NK-92 (cell line): ENCODE data around the gene COL13A1.

Source experiments
- DNase-seq: peaks from one replicate; lab custom pipeline; 2025; ENCODE audit not compliant: unreplicated experiment; lab: John Stamatoyannopoulos, UW

Gene COL13A1

GRCh38 chr10:69791812-69792211, 9.9 kb upstream of the COL13A1 start:
- DNase-seq: no peak

- no peak for DNase-seq
Measured at GRCh38 chr10:69792341-69792740, 9.4 kb upstream of the COL13A1 start.

GRCh38 chr10:69794673-69795072, 7.0 kb upstream of the COL13A1 start:
- DNase-seq: no peak

- no peak for DNase-seq
Measured at GRCh38 chr10:69795242-69795934, 6.3 kb upstream of the COL13A1 start.

GRCh38 chr10:69797959-69798358, 3.7 kb upstream of the COL13A1 start:
- DNase-seq: no peak

- DNase-seq: no peak
Measured at GRCh38 chr10:69800109-69800508, 1.6 kb upstream of the COL13A1 start.

- no peak for DNase-seq
Measured at GRCh38 chr10:69800665-69801064, 1.0 kb upstream of the COL13A1 start.

GRCh38 chr10:69801094-69801433, 642 bp upstream of the COL13A1 start:
- DNase-seq: no peak

GRCh38 chr10:69802424-69803161, 887 bp downstream of the COL13A1 start:
- DNase-seq: no peak

- DNase-seq: no peak
Measured at GRCh38 chr10:69803809-69804208, 2.1 kb downstream of the COL13A1 start.

GRCh38 chr10:69804775-69805174, 3.1 kb downstream of the COL13A1 start:
- no peak for DNase-seq

GRCh38 chr10:69807122-69807521, 5.4 kb downstream of the COL13A1 start:
- DNase-seq: no peak

GRCh38 chr10:69807696-69808095, 6.0 kb downstream of the COL13A1 start:
- DNase-seq: no peak

GRCh38 chr10:69809318-69809717, 7.6 kb downstream of the COL13A1 start:
- no peak for DNase-seq

GRCh38 chr10:69810097-69810496, 8.4 kb downstream of the COL13A1 start:
- DNase-seq: no peak

- DNase-seq: no peak
Measured at GRCh38 chr10:69810675-69811397, 9.1 kb downstream of the COL13A1 start.

- no peak for DNase-seq
Measured at GRCh38 chr10:69813632-69814031, 11.9 kb downstream of the COL13A1 start.

GRCh38 chr10:69814251-69814650, 12.5 kb downstream of the COL13A1 start:
- DNase-seq: no peak

- no peak for DNase-seq
Measured at GRCh38 chr10:69815104-69815503, 13.4 kb downstream of the COL13A1 start.

GRCh38 chr10:69816521-69816920, 14.8 kb downstream of the COL13A1 start:
- DNase-seq: no peak

GRCh38 chr10:69817078-69817581, 15.4 kb downstream of the COL13A1 start:
- no peak for DNase-seq

- no peak for DNase-seq
Measured at GRCh38 chr10:69818676-69819239, 17.1 kb downstream of the COL13A1 start.
